NCI-H774 (cell line): Measurements from ENCODE around the gene MARCHF10.
"Not testable (repeated sequence)": the region's sequence is repeated elsewhere in the genome, so short reads cannot be mapped to it uniquely, and the experiment has no call there.

Source experiments
- DNase-seq: peaks from one replicate; lab custom pipeline; 2025; lab: John Stamatoyannopoulos, UW

Gene MARCHF10

DNA sequence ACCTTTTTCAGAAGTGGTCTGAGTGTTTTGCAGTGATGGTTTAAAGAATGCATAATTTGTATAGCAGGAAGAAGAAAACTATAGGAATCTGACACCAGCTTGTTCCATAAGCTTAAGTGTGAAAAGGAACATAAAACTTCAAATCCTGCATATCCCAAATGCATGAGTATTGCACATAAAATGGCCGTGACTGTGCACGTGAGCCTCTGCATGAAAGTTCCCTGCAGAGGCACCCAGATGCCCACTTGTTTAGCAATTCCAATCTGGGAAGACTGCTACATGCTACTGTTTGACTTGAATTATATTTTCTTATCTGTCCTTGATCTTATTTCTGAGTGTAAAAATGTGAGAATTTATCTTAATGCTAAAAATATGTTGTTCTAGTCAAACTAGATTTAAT lies 21.5 kb downstream of the MARCHF10 start:
- no peak for DNase-seq

DNA sequence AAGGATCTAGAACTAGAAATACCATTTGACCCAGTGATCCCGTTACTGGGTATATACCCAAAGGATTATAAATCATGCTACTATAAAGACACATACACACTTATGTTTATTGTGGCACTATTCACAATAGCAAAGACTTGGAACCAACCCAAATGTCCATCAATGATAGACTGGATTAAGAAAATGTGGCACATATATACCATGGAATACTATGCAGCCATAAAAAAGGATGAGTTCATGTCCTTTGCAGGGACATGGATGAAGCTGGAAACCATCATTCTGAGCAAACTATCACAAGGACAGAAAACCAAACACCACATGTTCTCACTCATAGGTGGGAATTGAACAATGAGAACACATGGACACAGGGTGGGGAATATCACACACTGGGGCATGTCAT lies 22.1 kb downstream of the MARCHF10 start:
- not testable (repeated sequence) for DNase-seq

DNA sequence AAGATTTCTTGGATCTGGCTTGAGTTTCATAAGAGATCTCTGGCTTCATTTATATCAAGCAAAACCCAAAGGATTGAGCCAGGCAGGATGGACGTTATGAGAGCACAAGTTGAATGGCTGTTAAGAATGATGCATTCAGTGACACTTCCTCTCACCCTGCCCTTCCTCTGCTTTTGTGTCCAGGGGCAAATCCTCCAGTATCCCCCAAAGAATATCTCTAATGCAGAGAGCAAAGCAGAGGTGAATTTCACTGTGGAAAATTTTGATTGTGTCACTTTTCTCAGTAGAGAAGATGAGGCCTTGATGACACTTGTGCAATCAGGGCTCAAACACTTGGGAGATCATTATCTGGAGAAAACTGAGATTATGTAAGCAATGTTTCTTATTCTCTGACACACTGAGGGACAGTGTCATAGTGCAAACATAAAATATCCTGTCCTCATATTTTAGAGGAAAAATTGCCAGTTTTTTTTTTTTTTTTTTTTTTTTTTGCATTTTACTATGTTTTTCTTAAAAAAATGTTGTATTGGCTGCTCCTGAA lies 25.3 kb downstream of the MARCHF10 start:
- DNase-seq = no peak

DNA sequence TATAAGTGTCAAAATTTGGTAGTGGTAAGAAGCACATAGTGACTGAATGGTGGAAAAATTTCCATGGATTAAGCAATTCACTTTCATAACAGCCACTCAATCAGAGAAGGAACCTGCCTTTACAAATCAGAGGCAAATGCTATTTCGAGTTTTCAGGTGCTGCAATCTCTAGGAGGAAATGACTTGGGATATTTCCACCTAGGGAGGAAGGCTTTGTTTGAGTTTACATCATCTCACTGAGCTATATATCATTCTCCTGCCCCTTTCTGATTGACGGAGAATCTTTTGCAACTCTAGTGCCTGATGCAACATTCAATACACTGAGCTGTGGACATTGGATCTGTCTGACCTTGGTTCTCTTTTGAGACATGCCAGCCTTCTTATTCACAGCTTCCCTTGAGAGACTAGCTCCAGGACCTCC lies 26.3 kb downstream of the MARCHF10 start:
- DNase-seq = no peak

DNA sequence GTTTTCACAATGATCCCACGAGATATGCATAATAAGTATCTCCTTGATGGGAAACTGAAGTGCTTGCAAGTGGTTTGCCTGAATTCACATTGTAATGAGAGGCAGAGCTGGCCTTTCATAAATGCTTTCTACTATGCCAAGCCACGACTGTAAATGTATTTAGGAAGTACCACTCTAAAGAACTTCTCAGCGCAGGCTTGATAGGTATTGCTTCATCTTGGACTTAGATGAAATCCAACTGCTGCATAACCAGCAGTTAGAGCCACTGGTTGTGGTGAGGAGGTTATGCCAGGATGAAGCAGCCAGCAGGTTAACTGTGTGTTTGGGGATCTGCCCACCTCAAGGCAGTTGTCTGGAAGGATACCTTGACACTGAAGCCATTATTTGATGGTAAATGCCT lies 26.8 kb downstream of the MARCHF10 start:
- DNase-seq = no peak

DNA sequence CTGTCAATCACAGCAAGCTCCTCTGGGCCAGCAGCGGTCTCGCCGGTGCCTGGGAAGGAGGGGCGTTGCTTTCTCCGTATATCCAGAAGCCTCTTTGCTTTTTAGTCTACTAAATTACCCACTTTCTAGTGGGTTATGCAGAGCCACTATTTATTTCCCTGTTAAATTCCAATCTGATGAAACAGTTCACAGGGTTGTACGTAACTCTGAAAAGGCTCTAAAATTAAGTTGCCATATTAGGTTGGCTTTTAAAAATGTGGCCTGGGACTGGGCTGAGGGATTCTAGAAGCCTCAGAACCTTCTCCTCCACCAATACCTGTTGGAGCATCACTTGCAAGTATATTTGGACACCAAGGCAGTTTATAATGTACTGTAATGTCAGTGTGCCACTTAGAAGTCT lies 27.2 kb downstream of the MARCHF10 start:
- DNase-seq = no peak

DNA sequence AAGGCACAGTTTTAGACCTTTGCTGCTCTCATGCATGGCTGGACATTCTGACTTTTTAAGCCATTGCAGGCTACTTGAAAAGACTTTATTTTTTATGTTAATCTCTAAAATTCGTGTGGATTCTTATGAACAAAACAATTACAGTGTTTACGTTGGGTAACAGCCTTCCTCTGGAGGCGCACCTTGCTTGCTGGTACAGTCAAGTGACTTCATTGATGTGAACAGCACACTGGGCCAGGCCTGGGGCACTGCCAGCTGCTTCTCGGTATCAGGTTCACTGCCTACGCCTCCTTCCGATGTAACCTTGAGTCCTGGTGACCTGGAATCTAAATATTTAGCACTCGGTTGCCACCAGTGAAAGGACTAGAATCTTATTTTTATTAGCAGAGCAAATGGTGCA lies 27.8 kb downstream of the MARCHF10 start:
- DNase-seq = peak; percentile 15

DNA sequence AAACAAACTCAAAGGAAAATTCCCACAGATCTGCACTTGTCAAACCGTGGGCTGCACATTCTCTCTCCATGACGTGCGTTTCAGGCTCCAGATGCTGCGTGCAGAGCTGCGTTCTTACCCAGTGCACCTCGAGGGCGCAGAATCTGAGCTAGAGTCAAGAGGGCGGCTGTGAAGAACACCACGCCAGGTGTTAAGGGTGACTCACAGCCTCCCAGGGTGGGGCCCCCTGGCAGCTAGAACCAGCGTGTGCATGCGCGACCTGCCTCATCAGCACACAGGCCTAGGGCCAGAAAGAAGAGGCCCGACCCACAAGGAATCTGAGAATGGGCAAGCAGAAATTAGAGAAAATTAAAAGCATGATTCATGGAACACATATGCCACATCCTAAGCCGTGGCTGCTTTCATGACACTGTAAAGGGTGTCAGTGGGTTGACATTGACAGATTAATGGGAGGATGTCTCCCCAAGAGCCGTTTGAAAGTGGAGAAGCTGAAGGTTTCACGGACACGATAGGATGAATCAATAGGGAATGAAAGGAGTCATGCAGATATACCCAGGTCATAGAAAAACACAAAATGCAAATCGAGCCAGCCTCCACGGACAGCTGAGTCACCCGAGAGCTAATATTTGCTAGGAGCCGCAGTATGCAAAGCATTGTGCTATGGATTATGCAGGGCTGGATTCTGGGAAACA lies 29.0 kb downstream of the MARCHF10 start:
- DNase-seq = peak; percentile 96

DNA sequence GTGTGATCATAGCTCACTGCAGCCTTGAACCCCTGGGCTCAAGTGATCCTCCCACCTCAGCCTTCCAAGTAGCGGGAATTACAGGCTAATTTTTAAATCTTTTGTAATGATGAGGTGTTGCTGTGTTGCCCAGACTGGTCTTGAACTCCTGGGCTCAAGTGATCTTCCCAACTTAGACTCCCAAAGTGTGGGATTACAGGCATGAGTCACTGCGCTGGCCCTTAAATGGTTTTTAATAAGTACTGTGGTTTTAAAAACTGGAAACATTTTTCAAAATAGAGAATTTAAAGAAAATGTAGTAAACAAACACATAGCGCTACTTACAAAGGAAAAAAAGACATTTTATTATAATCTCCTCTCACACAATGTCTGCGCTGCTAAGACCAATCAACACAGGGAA lies 32.2 kb downstream of the MARCHF10 start:
- DNase-seq = no peak

DNA sequence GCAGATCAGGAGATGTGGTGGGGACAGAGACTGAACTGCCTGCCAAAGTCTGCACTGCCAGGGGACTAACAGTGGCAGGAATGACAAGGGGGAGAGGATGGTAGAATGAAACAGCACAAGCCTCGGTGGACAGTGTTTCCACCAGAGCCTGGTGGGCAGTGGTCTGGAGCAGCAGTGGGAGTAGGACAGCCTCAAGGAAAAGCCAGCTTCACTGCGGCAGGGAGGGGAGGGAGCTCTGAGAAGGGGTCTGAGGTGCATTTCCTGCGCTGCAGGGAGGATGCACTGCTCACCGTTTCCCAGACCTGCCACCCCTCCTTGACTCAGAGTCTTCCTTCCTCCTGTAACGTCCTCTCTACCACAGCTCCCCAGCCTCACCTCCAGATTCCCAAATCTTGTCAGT lies 33.8 kb downstream of the MARCHF10 start:
- DNase-seq = no peak

DNA sequence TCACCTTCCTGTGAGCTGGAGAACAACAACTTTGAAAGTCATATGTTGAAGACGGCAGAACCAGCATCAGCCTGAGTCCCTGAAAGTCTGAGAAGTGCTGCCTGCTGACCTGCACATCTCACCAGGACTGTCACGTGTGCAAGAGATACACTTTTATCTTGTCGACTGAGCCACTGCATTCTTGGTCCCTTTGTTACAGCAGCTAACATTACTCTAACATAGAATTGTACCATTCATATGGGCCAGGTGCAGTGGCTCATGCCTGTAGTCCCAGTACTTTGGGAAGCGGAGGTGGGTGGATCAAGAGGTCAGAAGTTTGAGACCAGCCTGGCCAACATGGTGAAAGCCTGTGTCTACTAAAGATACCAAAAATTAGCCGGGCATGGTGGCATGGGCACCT lies 40.1 kb downstream of the MARCHF10 start:
- DNase-seq = no peak

DNA sequence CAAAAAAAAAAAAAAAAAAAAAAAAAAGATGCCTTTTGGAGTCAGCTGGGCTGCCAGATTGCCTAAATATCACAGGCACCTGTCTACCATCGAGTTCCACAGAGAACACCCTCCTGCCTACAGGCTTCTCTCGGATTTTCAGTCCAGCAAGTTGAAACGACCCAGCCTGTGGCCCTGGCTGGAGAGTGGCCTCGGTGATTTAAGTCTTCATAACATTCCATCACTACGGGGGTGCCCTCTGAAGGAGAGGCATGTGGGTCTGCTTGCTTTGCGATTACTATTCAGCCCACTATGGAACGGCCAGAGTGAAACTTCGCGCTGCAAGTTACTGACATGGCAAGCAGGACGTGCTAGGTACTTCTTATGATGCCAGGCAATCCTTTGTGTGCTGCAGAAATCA lies 42.8 kb downstream of the MARCHF10 start:
- no peak for DNase-seq

DNA sequence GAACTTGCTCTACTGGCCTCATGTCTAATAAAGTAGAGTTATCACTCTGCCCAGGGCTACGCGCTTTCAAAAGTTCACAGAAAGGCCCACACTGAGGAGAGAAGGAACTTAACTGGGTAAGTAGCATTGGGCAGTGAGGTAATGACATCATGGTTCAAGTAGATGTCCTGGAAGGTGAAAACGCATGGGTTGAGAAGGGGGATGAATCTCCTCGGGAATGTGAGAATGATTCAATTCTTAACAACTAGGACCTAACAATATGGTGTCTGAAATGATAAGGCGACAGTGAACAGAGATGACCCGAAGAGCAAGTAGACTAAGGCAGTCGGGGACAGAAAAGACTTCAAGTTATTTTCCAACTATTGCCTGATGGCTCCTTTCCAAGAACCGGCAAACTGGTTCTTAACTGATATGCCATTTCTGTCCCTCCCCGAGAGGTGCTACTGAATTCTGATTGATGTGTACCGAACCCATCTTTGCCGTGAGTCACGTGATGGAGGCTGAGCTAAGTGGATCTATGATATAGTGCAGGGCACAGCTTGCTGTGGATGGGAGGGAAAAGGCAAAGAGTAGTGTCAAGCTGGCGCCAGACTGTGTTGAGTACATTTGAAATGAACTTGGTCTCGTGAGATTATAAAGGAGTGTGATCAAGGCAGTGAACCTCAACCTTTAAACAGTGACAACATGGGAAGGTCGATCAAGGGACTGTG lies 44.1 kb downstream of the MARCHF10 start:
- DNase-seq = no peak

DNA sequence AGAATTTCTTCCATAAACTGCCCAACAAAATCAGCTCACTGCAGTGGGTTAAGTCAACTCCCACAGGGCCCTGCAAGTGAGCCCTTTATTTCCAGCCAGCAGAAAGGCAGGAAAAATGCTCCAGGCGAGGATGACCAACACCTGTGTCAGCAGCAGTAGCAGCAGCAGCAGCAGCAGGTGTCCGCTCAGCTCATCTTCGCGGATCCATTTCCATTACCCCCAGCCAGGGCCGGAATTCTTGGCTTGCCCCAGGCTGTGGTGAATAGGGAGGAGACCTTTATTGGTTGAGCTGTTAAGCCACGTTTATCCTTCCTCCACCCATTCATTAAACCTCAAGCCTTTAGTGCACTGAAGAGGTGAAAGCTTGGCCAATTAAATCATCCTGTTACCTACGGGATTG lies 46.2 kb downstream of the MARCHF10 start:
- DNase-seq = no peak

DNA sequence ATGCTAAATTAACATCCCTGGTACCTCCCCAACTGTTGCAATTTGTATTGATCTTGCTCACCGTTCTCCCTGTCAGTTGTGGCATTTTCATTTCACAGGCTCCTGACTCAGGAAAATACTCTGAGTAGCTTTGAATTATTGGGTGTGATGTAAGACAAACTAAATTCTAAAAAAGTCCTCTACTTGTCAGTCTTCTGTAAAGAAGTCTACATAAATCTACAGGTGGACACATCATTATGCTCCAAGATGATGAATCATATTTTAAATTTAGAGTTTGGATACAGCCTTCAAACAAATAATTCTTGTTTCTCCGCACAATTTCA lies 47.2 kb downstream of the MARCHF10 start:
- DNase-seq = no peak

DNA sequence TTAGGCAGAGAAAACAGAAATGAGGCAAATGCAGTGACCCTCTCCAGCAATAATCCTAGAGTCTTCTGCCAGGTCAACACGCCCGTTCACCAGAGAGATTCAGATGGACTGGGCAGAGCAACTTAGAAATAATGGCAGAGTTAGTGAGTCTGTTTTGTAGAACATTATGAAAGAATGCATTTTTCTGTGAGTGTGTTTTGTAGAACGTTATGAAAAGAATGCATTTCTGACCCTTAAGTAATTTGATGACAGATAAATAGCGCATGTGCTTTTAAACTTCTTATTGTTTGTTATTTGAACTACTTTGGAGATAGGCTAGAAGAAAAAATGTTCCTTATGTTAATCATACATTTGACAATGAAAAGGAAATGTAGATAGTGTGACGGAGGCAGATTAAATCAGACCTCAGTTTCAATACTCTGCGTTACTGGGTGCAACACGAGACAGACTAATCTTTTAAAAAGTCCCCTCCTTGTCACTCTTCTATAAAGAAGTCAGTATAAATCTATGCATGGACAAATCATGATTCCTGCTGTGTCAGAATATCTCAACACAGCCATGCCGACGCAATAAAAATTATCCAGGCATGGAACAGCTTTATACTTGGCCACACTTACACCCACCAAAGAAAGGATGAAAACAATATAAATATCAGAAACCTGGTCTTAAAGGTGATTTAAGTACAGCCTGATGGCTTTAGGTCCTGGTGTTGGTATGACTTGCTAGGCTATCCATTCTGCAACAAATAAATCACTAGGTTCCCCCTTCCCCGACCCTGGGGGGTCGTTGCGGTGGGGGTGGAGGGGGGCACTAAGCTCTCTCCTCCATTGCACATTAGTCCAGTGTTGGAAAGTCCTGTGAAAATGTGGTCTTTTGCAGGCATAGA lies 47.8 kb downstream of the MARCHF10 start:
- no peak for DNase-seq

DNA sequence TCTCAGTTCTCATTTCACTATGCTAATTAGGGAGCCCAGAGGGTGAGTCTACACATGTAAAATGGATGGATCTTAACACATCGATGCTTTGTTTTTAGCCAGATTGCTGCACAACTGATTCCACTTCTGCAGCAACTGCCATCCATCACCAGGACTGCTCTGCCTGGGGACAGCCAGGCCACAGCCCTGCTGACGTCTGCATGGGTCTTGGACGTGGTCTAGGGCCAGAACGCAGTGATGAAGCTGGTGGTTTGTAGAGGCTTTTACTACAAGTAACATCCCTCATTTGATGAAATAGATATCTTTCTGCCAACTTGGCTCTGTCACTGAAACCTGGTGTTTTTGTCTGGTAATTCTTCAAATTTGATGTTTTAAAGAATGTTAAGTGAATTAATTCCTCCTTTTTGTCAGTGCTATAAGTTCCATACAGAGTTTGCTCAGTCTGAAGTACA lies 50.6 kb downstream of the MARCHF10 start:
- DNase-seq = no peak

DNA sequence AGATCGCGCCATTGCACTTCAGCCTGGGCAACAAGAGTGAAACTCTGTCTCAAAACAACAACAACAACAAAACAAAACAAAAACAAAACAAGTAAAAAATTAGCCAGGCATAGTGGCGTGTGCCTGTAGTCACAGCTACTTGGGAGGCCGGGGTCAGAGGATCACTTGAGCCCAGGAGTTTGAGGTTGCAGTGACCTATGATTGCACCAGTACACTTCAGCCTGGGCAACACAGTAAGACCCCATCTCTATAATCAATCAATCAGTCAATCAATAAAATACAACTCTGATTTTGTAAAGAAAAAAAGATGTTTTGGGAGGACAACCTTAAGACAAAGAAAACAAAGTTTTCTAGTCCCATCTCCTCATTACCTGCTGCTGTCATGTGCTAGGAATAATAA lies 51.9 kb downstream of the MARCHF10 start:
- DNase-seq = no peak

DNA sequence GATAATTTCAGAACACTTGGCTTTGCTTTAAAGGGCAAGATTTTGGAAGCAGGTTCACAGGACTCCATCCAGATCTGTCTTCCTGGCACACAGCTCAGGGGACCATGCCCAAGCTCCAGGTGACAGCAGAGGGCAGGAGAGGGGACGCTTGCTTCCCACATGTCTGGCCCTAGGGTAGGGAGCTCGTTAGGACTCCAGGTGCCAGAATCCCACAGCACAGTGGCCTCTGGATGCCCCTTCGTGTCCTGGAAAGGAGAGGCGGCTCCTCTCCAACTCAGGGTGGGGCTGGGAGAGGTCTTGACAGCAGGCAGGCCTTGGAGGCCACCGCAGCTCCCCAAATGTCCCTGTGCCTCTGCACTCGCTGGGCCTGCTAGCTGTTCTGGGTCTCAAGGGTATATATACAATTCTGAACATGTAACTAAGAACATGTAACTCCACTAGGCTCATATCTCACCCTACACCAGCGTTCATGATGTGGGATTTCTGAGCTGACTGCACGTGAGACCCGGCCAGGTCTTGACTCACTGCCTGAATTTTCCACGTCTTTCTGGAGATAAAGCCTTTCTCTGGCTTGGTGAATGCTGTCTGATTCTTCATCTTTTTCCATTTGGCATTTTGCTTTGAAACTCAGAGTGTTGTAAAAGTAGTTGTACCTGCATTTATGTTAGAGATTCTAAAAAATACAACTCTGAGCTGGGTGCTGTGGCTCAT lies 52.8 kb downstream of the MARCHF10 start:
- no peak for DNase-seq

DNA sequence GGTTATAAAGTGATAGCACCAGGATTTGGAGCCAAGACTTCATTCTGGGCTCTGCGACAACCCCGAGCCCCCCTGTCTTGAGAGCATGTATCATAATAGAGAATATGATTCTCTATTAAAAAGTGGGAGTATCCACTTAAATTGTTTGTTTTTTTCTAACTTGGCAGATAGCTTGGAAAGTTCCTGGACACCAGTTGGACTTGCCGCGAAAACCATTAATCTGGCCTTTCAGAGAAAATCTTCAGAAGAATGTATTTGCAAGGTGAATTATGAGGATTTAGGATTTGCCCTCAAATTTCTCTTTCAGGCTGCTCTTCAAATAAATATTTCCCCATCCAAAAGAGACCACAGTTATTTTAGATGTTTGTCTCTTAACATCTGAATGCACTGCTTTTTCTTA lies 53.5 kb downstream of the MARCHF10 start:
- no peak for DNase-seq

DNA sequence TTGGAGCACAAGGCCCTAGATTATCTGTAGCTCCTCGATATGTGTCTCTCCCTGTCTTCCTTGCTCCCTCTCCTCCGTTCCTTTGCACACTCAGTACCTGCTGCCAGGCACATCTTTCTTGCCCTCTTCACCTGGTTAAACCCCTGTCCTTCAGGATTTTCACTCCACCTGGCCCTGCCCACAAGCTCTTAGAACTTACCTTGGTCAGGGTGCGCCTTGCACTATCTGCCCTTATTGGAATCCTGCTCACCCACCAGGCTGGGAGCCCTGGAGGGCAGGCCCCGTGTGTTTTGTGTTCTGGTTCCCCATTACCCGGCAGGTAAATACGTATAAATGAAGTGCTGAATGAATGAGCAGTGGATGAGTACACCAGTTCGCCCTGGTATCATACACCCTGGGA lies 54.6 kb downstream of the MARCHF10 start:
- no peak for DNase-seq

DNA sequence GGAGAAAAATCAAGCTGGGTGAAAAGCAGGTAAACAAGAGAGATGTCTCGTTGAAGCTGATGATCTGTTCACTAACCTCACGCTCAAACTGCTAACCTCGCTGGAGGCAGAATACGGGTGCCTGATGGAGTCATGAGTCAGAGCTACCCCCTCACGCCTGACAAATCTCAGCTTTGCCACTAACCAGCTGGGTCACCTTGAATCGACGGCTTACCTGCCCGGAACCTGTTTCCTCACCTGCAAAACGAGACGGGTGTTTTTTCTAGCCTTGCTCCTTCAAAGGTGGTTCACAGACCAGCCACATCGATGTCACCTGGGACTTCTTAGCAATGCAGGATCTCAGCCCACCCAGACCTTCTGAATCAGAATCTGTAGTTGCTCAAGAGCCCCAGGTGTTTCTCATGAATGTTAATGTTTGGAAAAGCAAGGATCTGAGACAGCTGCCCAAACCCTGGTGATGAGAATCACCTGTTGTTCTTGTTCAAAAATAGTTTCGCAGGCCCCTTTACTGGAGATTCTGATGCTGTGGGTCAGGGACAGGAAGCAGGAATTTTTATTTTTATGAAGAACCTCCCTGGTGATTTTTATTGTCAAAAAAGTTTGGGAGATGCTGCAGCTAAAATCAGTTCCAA lies 56.9 kb downstream of the MARCHF10 start:
- DNase-seq = no peak
